IPS DF 6.9 (cell line): Measurements from ENCODE around the gene C2orf72.
"Not testable (repeated sequence)": the region's sequence is repeated elsewhere in the genome, so short reads cannot be mapped to it uniquely, and the experiment has no call there.

Source experiments
- DNase-seq: peaks from one replicate; pipeline ENCODE4 v3.0.0-alpha.2; 2013; ENCODE audit warnings: low read depth, low spot score
- H3K27ac ChIP-seq: one replicate; pipeline ENCODE4 v1.5.1; 2013; ENCODE audit warnings: low read length, control low read depth
- H3K27me3 ChIP-seq: 2 replicates; pipeline ENCODE4 v1.6.1; 2013; ENCODE audit warnings: mild to moderate bottlenecking, low read length; ENCODE audit not compliant: control insufficient read depth, insufficient read depth
- H3K36me3 ChIP-seq: 2 replicates; pipeline ENCODE4 v1.6.1; 2013; ENCODE audit warnings: low read length; ENCODE audit not compliant: control insufficient read depth, insufficient read depth
- H3K4me1 ChIP-seq: 2 replicates; pipeline ENCODE4 v1.6.1; 2013; ENCODE audit warnings: low read length; ENCODE audit not compliant: control insufficient read depth, insufficient read depth
- H3K4me3 ChIP-seq: 2 replicates; pipeline ENCODE4 v1.5.1; 2013; ENCODE audit warnings: mild to moderate bottlenecking, low read length
- H3K9me3 ChIP-seq: 2 replicates; pipeline ENCODE4 v1.6.1; 2013; ENCODE audit warnings: low read length, inconsistent platforms; ENCODE audit not compliant: control insufficient read depth, insufficient read depth
- WGBS: extraction: QIAGEN DNeasy Blood & Tissue Kit; methylation state at CpG from one replicate; pipeline ENCODE4 v1.1.7; 2013; ENCODE audit warnings: mixed read lengths, missing lambda C conversion rate; ENCODE audit not compliant: insufficient read length, insufficient coverage; 5-methylcytosine and 5-hydroxymethylcytosine counted together

Gene C2orf72

GRCh38 chr2:231001036-231001435 lies 36.3 kb upstream of the C2orf72 start:
- no peaks in the 10 kb centered on the region for H3K36me3 ChIP-seq
- no peaks in the 10 kb centered on the region for H3K4me1 ChIP-seq
- H3K4me3 ChIP-seq = no peak overlapping the region
- WGBS = no CpG with 5 or more reads among the region's 7 CpGs
- no peaks in the 10 kb centered on the region for H3K27me3 ChIP-seq
- H3K9me3 ChIP-seq = no peaks in the 10 kb centered on the region
- DNase-seq = no peak
- no peak overlapping the region for H3K27ac ChIP-seq

- H3K27me3 ChIP-seq = no peaks in the 10 kb centered on the region
- DNase-seq = no peak
- no peak overlapping the region for H3K4me3 ChIP-seq
- no peaks in the 10 kb centered on the region for H3K36me3 ChIP-seq
- no CpG with 5 or more reads among the region's 4 CpGs for WGBS
- no peak overlapping the region for H3K27ac ChIP-seq
- H3K9me3 ChIP-seq = no peaks in the 10 kb centered on the region
- H3K4me1 ChIP-seq = no peaks in the 10 kb centered on the region
These were observed 35.4 kb upstream of the C2orf72 start for GRCh38 chr2:231001921-231002320.

- Histone ChIP-seq H3K4me3 (no peak overlapping the region), H3K36me3 (no peaks in the 10 kb centered on the region), H3K9me3 (no peaks in the 10 kb centered on the region), H3K27ac (no peak overlapping the region), H3K4me1 (no peaks in the 10 kb centered on the region), H3K27me3 (no peaks in the 10 kb centered on the region)
- DNase-seq = no peak
- no CpG with 5 or more reads among the region's 10 CpGs for WGBS
These were observed 34.7 kb upstream of the C2orf72 start for GRCh38 chr2:231002641-231003040.

- Histone ChIP-seq H3K9me3 (no peaks in the 10 kb centered on the region), H3K4me3 (no peak overlapping the region), H3K36me3 (no peaks in the 10 kb centered on the region), H3K4me1 (no peaks in the 10 kb centered on the region), H3K27me3 (no peaks in the 10 kb centered on the region), H3K27ac (no peak overlapping the region)
- no CpG with 5 or more reads among the region's 2 CpGs for WGBS
- DNase-seq = no peak
These were observed 34.1 kb upstream of the C2orf72 start for GRCh38 chr2:231003186-231003585.

- H3K27ac ChIP-seq, H3K9me3 ChIP-seq, H3K36me3 ChIP-seq, H3K27me3 ChIP-seq, H3K4me1 ChIP-seq, H3K4me3 ChIP-seq, DNase-seq: not testable (repeated sequence)
These were observed 32.4 kb upstream of the C2orf72 start for GRCh38 chr2:231004930-231005329.

- Histone ChIP-seq H3K27me3 (no peaks in the 10 kb centered on the region), H3K9me3 (no peaks in the 10 kb centered on the region), H3K4me1 (no peaks in the 10 kb centered on the region), H3K4me3 (no peak overlapping the region), H3K36me3 (no peaks in the 10 kb centered on the region), H3K27ac (no peak overlapping the region)
- DNase-seq = no peak
- WGBS = no CpG with 5 or more reads among the region's 10 CpGs
These were observed 29.8 kb upstream of the C2orf72 start for GRCh38 chr2:231007286-231008098.

- Histone ChIP-seq H3K9me3 (no peaks in the 10 kb centered on the region), H3K27ac (no peak overlapping the region), H3K4me3 (no peak overlapping the region), H3K27me3 (no peaks in the 10 kb centered on the region), H3K36me3 (no peaks in the 10 kb centered on the region), H3K4me1 (no peaks in the 10 kb centered on the region)
- no CpG with 5 or more reads among the region's 6 CpGs for WGBS
- no peak for DNase-seq
These were observed 29.2 kb upstream of the C2orf72 start for GRCh38 chr2:231008131-231008530.

- DNase-seq = no peak
- no CpG with 5 or more reads among the region's 14 CpGs for WGBS
- no peaks in the 10 kb centered on the region for H3K9me3 ChIP-seq
- H3K36me3 ChIP-seq = no peaks in the 10 kb centered on the region
- no peaks in the 10 kb centered on the region for H3K4me1 ChIP-seq
- H3K27ac ChIP-seq = no peak overlapping the region
- H3K27me3 ChIP-seq = no peaks in the 10 kb centered on the region
- no peak overlapping the region for H3K4me3 ChIP-seq
These were observed 27.9 kb upstream of the C2orf72 start for GRCh38 chr2:231009236-231009919.

- H3K27ac ChIP-seq = no peak overlapping the region
- DNase-seq = no peak
- peaks cover under 1% of the 10 kb centered on the region for H3K4me1 ChIP-seq
- no CpG with 5 or more reads among the region's 2 CpGs for WGBS
- H3K9me3 ChIP-seq = no peaks in the 10 kb centered on the region
- no peaks in the 10 kb centered on the region for H3K27me3 ChIP-seq
- no peaks in the 10 kb centered on the region for H3K36me3 ChIP-seq
- no peak overlapping the region for H3K4me3 ChIP-seq
These were observed 27.1 kb upstream of the C2orf72 start for GRCh38 chr2:231010201-231010730.

GRCh38 chr2:231011526-231011925 lies 25.8 kb upstream of the C2orf72 start:
- no peaks in the 10 kb centered on the region for H3K36me3 ChIP-seq
- no peaks in the 10 kb centered on the region for H3K27me3 ChIP-seq
- no peak for DNase-seq
- H3K4me1 ChIP-seq = peaks cover 5% of the 10 kb centered on the region
- H3K27ac ChIP-seq = no peak overlapping the region
- no peaks in the 10 kb centered on the region for H3K9me3 ChIP-seq
- H3K4me3 ChIP-seq = no peak overlapping the region
- WGBS = no CpG with 5 or more reads among the region's 2 CpGs
